Measurements from ENCODE around the gene EGFR. TPM values are rescaled to one million over a fixed set of nuclear protein-coding genes. Genes with fewer than 3 reads are reported as not detected.

The EGFR gene
- total and polyA plus RNA-seq, 2 donors (not counting 3 experiments of a cell fraction or from before 2014, with no cell fraction given), result 1.5 to 4.1 TPM

- DNase-seq (ENCODE audit: low read depth, low spot score) (no peak), FAIRE-seq (no peak)
- POLR2A ChIA-PET, result no interaction called here
- Histone ChIP-seq H3K4me1 (ENCODE audit: control insufficient read depth, extremely low read depth, insufficient read depth, low read length) (peaks cover 10% of the 10 kb centered on the region), H3K9me1 (replicated peaks; ENCODE audit: control insufficient read depth, extremely low read depth, insufficient read depth, low read length) (no peaks in the 10 kb centered on the region), H3K36me3 (ENCODE audit: control insufficient read depth in 2 of 2, extremely low read depth in 1 of 2, insufficient read depth in 2 of 2, low read length in 2 of 2) (no peaks in the 10 kb centered on the region), H3K79me2 (ENCODE audit: control insufficient read depth, insufficient read depth, low read length) (peaks cover 3% of the 10 kb centered on the region), H3K27me3 (ENCODE audit: control insufficient read depth in 2 of 2, insufficient read depth in 2 of 2, low read length in 2 of 2) (peaks cover 10 to 18% of the 10 kb centered on the region in 2 experiments), H3K27ac (ENCODE audit: insufficient read depth, low read depth, low read length) (no peak overlapping the region), H2AFZ (ENCODE audit: low read depth, low read length) (no peak overlapping the region), H3K9ac (replicated peaks; ENCODE audit: extremely low read depth, insufficient read depth, low read length) (no peak overlapping the region), H3K4me3 (replicated peaks in 1 of 3; ENCODE audit: insufficient read depth in 1 of 3, low read depth in 1 of 3, low read length in 3 of 3) (no peak overlapping the region), H3K9me3 (replicated peaks; ENCODE audit: control insufficient read depth, insufficient read depth, low read length) (no peaks in the 10 kb centered on the region), H4K20me1 (replicated peaks; ENCODE audit: control insufficient read depth, extremely low read depth, insufficient read depth, low read length) (no peaks in the 10 kb centered on the region), H3K4me2 (ENCODE audit: insufficient read depth, low read length) (no peak overlapping the region)
- TF ChIP-seq POLR2AphosphoS5 (IDR thresholded peaks at IDR 0.05; ENCODE audit: insufficient read depth, low read depth, low read length) (no peak), POLR2A (IDR thresholded peaks at IDR 0.05; ENCODE audit: low read depth, low read length) (no peak), JUN (IDR thresholded peaks at IDR 0.05; ENCODE audit: borderline replicate concordance, insufficient read depth, insufficient read length, low read depth) (no peak), GATA2 (IDR thresholded peaks at IDR 0.05; ENCODE audit: insufficient read depth, insufficient read length, low read depth, low read length) (no peak), FOS (IDR thresholded peaks at IDR 0.05; ENCODE audit: borderline replicate concordance, insufficient read depth, low read length) (no peak), MYC (IDR thresholded peaks at IDR 0.05; ENCODE audit: low read depth, low read length) (no peak), CTCF (IDR thresholded peaks at IDR 0.05; ENCODE audit: extremely low read depth in 1 of 2, insufficient read depth in 1 of 2, low read depth in 1 of 2, low read length in 2 of 2) (no peak), EZH2 (IDR thresholded peaks at IDR 0.05; ENCODE audit: borderline replicate concordance, low read depth, low read length, severe bottlenecking) (no peak), MAX (IDR thresholded peaks at IDR 0.05; ENCODE audit: insufficient read depth, insufficient read length) (no peak)
- dilution Hi-C loops (cut with MboI; ENCODE audit: extremely low pct_ligation_motif_present, low sequenced_read_pairs), result no loop called here
- CTCF ChIA-PET, result interaction anchor here (2.0 to 3.8 kb wide), 2 partner anchors 232 to 234 kb away, joined by 5 to 39 read pairs; no protein-coding TSS in a partner anchor
- intact Hi-C loops (cut with micrococcal nuclease), result loop anchor here (2.0 kb wide), 1 partner anchor 44 kb away; no protein-coding TSS in a partner anchor
- no TSS peak for BruUV-seq (replicated peaks)
Measured at GRCh38 chr7:55021053-55021452, 2.2 kb downstream of the EGFR start.

Data from endothelial cell of umbilical vein (primary cell).